K562 (cell line): ENCODE data around the gene ZPLD1. TPM values are rescaled to one million over a fixed set of nuclear protein-coding genes. Genes with fewer than 3 reads are reported as not detected.

Experiments
- ATAC-seq: fragments of 200-7000 bp; cut with Tn5 transposase; 3 replicates; pipeline ENCODE4 v1.9.1; 2020; ENCODE audit warnings: moderate library complexity
- BruUV-seq: library from RNA; stranded (reverse); fragments of 400-500 nt; replicated peaks from 2 replicates; lab custom pipeline; 2021; lab: Mats Ljungman, UMichigan
- CTCF ChIA-PET: fragments of 300-600 bp; formaldehyde crosslinking; extraction: SDS; loops from one replicate; lab custom pipeline; 2021; ENCODE audit warnings: low intra/inter-chr PET ratio; lab: Yijun Ruan, JAX
- POLR2A ChIA-PET: fragments of 300-600, 350-650 bp; sonication (Branson Sonifier 250); formaldehyde crosslinking; extraction: SDS; loops from one replicate; lab custom pipeline; 2021; ENCODE audit warnings: antibody characterized with exemption, inconsistent platforms; lab: Yijun Ruan, JAX
- DNase-seq, 4 experiments: peaks; one replicate each; pipeline versions ENCODE4 v3.0.0 to v3.0.0-alpha.2; 2011 to 2018; ENCODE audit warnings: low spot score in 3 of 4, mixed read lengths in 3 of 4; ENCODE audit errors: extremely low read depth in 1 of 4
- FAIRE-seq: peaks from 2 replicates; lab custom pipeline; 2011; peaks lifted over from hg19 to GRCh38; lab: Jason Lieb, UNC
- H2AFZ ChIP-seq: 2 replicates; pipeline ENCODE4 v1.6.0; 2011; ENCODE audit warnings: low read depth, low read length, control low read depth, inconsistent platforms
- H3K27ac ChIP-seq: fragments of 200-600 bp; 3 replicates; pipeline ENCODE4 v1.8.0; 2011; ENCODE audit warnings: low read depth, mild to moderate bottlenecking, control low read depth, inconsistent platforms, low read length, moderate library complexity, mixed read lengths; ENCODE audit errors: extremely low read depth
- H3K27me3 ChIP-seq, 2 experiments: fragments of 300-600 bp in 1 of 2; 2 replicates in 1 of 2; 3 replicates in 1 of 2; pipeline versions ENCODE4 v1.6.0 to v1.8.0; 2011; ENCODE audit warnings: inconsistent platforms in 2 of 2, low read length in 2 of 2, mild to moderate bottlenecking in 1 of 2, mixed read lengths in 1 of 2, moderate library complexity in 1 of 2; ENCODE audit not compliant: control insufficient read depth in 2 of 2, insufficient read depth in 2 of 2
- H3K36me3 ChIP-seq: fragments of 300-600 bp; 3 replicates; pipeline ENCODE4 v1.8.0; 2011; ENCODE audit warnings: mild to moderate bottlenecking, low read length, inconsistent platforms; ENCODE audit not compliant: control insufficient read depth, insufficient read depth
- H3K4me1 ChIP-seq, 2 experiments: fragments of 200-600 bp in 1 of 2; replicated peaks in 1 of 2; 2 replicates in 1 of 2; 3 replicates in 1 of 2; pipeline versions ENCODE4 v1.5.1 to v1.8.0; 2011; ENCODE audit warnings: inconsistent platforms in 2 of 2, low read length in 2 of 2, mild to moderate bottlenecking in 1 of 2, mixed read lengths in 1 of 2, moderate library complexity in 1 of 2; ENCODE audit not compliant: control insufficient read depth in 2 of 2, insufficient read depth in 2 of 2
- H3K4me2 ChIP-seq: 2 replicates; pipeline ENCODE4 v1.6.1; 2011; ENCODE audit warnings: low read length, control low read depth, inconsistent platforms, mixed read lengths; ENCODE audit not compliant: insufficient read depth
- H3K4me3 ChIP-seq: fragments of 200-600 bp; sonication (generic), shearing (Covaris generic); 2 replicates; pipeline ENCODE4 v1.5.1; 2016; ENCODE audit warnings: control low read depth, inconsistent platforms
- H3K79me2 ChIP-seq: fragments of 200-600 bp; 3 replicates; pipeline ENCODE4 v1.8.0; 2011; ENCODE audit warnings: low read length, inconsistent platforms; ENCODE audit not compliant: control insufficient read depth, insufficient read depth
- H3K9ac ChIP-seq, 2 experiments: 2 replicates each; pipeline versions ENCODE4 v1.6.0 to v1.6.1; 2011; ENCODE audit warnings: low read depth in 2 of 2, low read length in 2 of 2, control low read depth in 1 of 2, inconsistent platforms in 1 of 2, mild to moderate bottlenecking in 1 of 2, mixed read lengths in 1 of 2; ENCODE audit not compliant: insufficient read depth in 1 of 2
- H3K9me1 ChIP-seq: one replicate; pipeline ENCODE4 v1.6.0; 2011; ENCODE audit warnings: inconsistent platforms, mild to moderate bottlenecking, low read length, moderate library complexity; ENCODE audit not compliant: control insufficient read depth, insufficient read depth
- H3K9me3 ChIP-seq: replicated peaks from 2 replicates; pipeline ENCODE4 v1.5.1; 2011; ENCODE audit warnings: low read depth, low read length, inconsistent platforms; ENCODE audit not compliant: control insufficient read depth, insufficient read depth
- H4K20me1 ChIP-seq: replicated peaks from 2 replicates; pipeline ENCODE4 v1.6.1; 2011; ENCODE audit warnings: low read length, inconsistent platforms, mixed read lengths; ENCODE audit not compliant: control insufficient read depth, insufficient read depth
- BRCA1 ChIP-seq, 2 experiments: fragments of 450-650 bp in 1 of 2; sonication (generic) in 1 of 2; formaldehyde crosslinking in 1 of 2; IDR thresholded peaks; 2 replicates each; pipeline versions ENCODE4 v1.5.0 to v1.6.1; 2017 to 2020; ENCODE audit warnings: mild to moderate bottlenecking in 1 of 2, missing genetic modification reagents in 1 of 2
- CREBBP ChIP-seq: IDR thresholded peaks from one replicate; pipeline ENCODE4 v1.6.1; 2012; ENCODE audit warnings: low read depth, mild to moderate bottlenecking, control low read depth, inconsistent platforms, low read length
- ETV1 ChIP-seq: fragments of 450-650 bp; conservative IDR thresholded peaks from 2 replicates; pipeline ENCODE4 v1.6.1; 2016; ENCODE audit warnings: missing genetic modification characterization, control low read depth, low read depth, missing compliant biosample characterization
- NCOR1 ChIP-seq: fragments of 450-650 bp; IDR thresholded peaks from 2 replicates; pipeline ENCODE4 v1.6.1; 2016; ENCODE audit warnings: mild to moderate bottlenecking, moderate library complexity
- NFXL1 ChIP-seq: fragments of 450-650 bp; formaldehyde crosslinking; IDR thresholded peaks from 2 replicates; pipeline ENCODE4 v1.4.0; 2021; ENCODE audit warnings: mild to moderate bottlenecking
- ZNF124 ChIP-seq: sonication (generic); formaldehyde crosslinking; IDR thresholded peaks from 2 replicates; pipeline ENCODE4 v1.8.1; 2022; ENCODE audit warnings: missing genetic modification reagents
- WGBS: fragments of 100-300 bp; shearing (Covaris generic); methylation state at CpG from one replicate; pipeline ENCODE4 v1.1.6; 2016; ENCODE audit warnings: low coverage, mixed read lengths; ENCODE audit not compliant: insufficient coverage; ENCODE audit errors: missing lambda C conversion rate; 5-methylcytosine and 5-hydroxymethylcytosine counted together
- in situ Hi-C: fragments of 300-500 bp; cut with MboI; formaldehyde crosslinking; loops from 4 replicates; pipeline ENCODE4 v1.15.0; 2018; ENCODE audit warnings: inconsistent platforms, mixed read lengths
- intact Hi-C: fragments of 100-400 bp; cut with micrococcal nuclease; formaldehyde crosslinking; loops from 2 replicates; pipeline ENCODE4 v1.14.2; 2022
- polyA plus RNA-seq, 8 experiments: library from polyadenylated mRNA; depleted of rRNA in 4 of 8; stranded (reverse) in 5 of 8; unstranded in 3 of 8; fragments of >200 nt; fragmentation: Nextera tagmentation in 2 of 8; fragmentation: Illumina TruSeq in 1 of 8; extraction: Ambion mirVana in 2 of 8; extraction: Trizol in 1 of 8; gene quantifications; 2 replicates each; pipeline versions ENCODE4 v1.2.1 to v1.2.3, GENCODE V29; 2011 to 2014; ENCODE audit warnings: inconsistent platforms in 1 of 8, missing spikeins in 1 of 8
- total RNA-seq, 7 experiments: library from RNA; depleted of rRNA in 6 of 7; stranded (reverse); fragments of >200 nt in 6 of 7; fragmentation: Illumina TruSeq in 2 of 7; extraction: Trizol in 2 of 7; gene quantifications; 2 replicates each; pipeline versions ENCODE4 v1.2.1 to v1.2.3, GENCODE V29; 2011 to 2021; ENCODE audit warnings: low replicate concordance in 1 of 7

The ZPLD1 gene
- total and polyA plus RNA-seq, 9 of the 15 experiments (the other 6 are each of a cell fraction or from before 2014, with no cell fraction given): 0.03 to 0.10 (median 0.04) TPM; not detected in 6

- TF ChIP-seq NFXL1 (CRISPR knock-in tag) (no peak), BRCA1 (IDR thresholded peaks at IDR 0.05) (no peak), BRCA1 (CRISPR knock-in tag; IDR thresholded peaks at IDR 0.05) (no peak)
These were observed 15.0 kb upstream of the ZPLD1 start (continued) for GRCh38 chr3:102419786-102420185.

- H3K9me1 ChIP-seq: no peaks in the 10 kb centered on the region
- TF ChIP-seq CREBBP (no peak), ETV1 (tag) (no peak), ZNF124 (CRISPR knock-in tag) (no peak), BRCA1 (IDR thresholded peaks at IDR 0.05) (no peak), BRCA1 (CRISPR knock-in tag; IDR thresholded peaks at IDR 0.05) (no peak), NCOR1 (no peak)
- TF ChIP-seq, all 486 proteins: peak for 0
- ATAC-seq (no peak), DNase-seq (no peak), FAIRE-seq (no peak)
- in situ Hi-C loops: no loop called here
- intact Hi-C loops: no loop called here
- Histone ChIP-seq H4K20me1 (no peaks in the 10 kb centered on the region), H3K36me3 (no peaks in the 10 kb centered on the region), H3K4me2 (no peak overlapping the region), H3K27ac (no peak overlapping the region), H2AFZ (no peak overlapping the region), H3K4me3 (no peak overlapping the region), H3K4me1 (no peaks in the 10 kb centered on the region), H3K27me3 (no peaks in the 10 kb centered on the region), H3K9me3 (no peaks in the 10 kb centered on the region), H3K79me2 (no peaks in the 10 kb centered on the region), H3K9ac (no peak overlapping the region)
- ChIA-PET CTCF (no interaction called here), POLR2A (no interaction called here)
- BruUV-seq: no TSS peak
- WGBS: 0% methylated on average over 1 of the region's 1 CpG
These were observed 7.0 kb downstream of the ZPLD1 start for GRCh38 chr3:102441832-102442231.
